GOT3 (cell line): Measurements from ENCODE around the gene HNMT.
"Not testable (repeated sequence)": the region's sequence is repeated elsewhere in the genome, so short reads cannot be mapped to it uniquely, and the experiment has no call there.

Experiments used
- DNase-seq: peaks from one replicate; lab custom pipeline; 2025; ENCODE audit warnings: mixed read lengths; lab: John Stamatoyannopoulos, UW

Gene HNMT

DNA sequence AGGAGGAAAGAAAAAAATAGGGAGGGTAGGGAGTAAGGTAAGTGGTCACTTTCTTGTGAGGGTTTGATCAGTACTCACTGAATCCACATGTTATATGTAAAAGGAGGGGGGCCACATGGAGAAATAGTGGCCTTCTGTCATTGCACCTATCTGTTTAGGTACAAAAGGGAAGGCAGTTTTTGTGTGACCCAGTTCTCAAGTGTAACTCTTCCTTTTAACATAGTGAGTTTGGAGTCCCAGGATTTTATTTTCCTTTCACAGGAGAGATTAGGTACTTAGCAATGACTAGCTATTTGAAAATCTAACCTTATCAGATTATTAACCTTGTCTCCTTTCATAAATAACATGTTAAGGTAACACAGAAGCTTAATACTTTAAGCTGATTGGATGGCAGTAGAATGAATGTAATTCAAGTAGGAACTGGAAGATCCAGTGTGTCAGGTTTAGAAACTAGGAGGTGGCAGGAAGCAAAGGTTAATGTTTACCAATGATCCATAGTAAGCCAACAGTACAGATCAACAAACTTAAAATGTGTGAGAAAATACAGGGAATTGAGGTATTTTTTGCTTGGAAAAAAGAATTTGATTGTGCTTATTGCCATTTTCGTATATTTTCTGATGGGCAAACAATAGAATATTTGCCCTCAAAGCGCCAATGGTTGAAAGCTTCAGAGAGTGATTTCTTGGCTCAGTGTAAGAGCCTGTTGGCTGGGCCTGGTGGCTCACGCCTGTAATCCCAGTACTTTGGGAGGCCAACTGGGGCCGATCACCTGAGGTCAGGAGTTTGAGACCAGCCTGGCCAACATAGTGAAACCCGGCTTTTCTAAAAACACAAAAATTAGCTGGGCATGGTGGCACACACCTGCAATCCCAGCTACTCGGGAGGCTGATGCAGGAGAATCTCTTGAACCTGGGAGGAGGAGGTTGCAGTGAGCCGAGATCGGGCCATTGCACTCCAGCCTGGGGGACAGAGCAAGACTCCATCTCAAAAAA, 11.3 kb downstream of the HNMT start:
- no peak for DNase-seq

DNA sequence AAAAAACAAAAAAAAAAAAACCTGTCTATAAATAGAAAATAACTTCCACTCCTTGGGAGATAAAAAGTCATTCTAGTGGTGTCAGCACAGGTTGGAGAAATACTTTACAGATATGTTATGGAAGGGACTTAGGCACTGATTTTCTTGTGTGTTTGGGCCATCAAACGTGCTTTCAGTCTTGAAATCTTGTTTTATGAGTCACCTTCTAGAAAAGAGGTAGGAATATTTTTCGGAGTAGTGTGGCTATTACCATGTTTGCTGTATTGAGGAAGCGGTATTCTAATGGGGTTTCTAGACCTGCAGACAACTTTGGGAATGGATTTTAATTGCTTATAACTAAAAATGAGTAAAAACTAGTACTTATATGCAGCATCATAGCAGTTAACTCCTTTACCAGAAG, 12.0 kb downstream of the HNMT start:
- no peak for DNase-seq

GRCh38 chr2:137977790-137978189, 13.5 kb downstream of the HNMT start:
- DNase-seq = no peak

DNA sequence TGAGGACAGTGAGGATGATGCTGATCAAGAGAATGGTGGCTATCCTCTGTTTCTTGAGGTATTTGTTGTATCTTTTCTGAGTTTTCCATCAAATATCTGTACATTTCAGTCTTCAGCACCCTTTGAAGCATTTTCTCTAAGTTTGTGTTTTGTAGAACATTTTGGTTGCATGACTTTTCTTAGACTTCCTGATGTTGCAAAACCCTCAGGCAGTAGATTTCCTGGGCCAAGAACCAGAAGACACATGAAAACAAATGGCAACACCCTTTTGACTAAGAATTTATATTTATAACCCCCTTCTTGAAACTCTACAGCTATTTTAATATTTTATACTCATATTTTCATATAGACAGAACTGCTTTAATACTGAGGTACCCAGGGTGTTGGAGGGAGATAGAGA, 16.2 kb downstream of the HNMT start:
- DNase-seq = no peak

DNA sequence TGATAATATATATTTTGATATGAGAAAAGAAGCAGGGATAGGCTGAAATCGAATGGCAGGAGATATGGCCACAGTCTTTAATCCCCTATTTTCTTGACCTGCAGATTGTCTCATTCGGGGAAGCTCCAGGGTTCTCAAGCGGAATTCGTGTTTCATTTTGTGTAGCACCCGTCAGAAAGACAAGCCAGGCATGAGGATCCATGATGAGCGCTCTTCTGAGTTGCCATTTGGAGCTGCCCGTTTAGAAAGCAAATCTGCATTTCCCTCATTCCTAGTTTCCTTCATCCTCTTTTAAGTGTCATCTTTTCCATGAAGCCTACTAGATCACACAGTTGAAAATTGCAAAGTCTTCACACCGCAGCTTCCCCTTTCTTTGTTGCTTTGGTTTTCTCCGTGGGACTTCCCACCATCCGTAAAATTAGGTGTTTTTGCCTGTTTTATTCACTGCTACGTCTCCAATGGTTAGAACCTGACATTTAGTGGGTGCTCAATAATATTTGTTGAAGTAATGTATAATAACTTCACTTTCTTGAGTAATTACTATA, 16.9 kb downstream of the HNMT start:
- DNase-seq = no peak

DNA sequence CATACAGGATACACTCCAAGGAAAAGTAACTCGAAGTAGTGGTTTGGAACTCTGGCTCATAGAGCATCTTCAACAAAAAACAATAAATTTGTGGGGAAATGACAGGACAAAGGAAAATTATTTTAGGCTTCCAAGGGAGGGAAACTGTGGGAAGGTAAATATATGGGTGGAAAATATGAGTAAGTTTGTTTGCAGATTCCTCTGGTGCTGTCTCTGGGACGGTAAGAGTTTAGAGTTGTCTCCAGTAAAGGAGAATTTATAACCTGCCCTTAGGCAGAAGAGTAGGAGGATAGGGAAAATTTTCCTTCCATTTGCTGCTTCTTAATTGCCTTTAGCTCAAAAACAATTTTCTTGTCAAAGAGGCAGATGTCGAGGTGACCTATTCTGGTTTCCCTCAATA, 19.3 kb downstream of the HNMT start:
- DNase-seq = no peak

GRCh38 chr2:137986268-137986667, 22.0 kb downstream of the HNMT start:
- DNase-seq = no peak

DNA sequence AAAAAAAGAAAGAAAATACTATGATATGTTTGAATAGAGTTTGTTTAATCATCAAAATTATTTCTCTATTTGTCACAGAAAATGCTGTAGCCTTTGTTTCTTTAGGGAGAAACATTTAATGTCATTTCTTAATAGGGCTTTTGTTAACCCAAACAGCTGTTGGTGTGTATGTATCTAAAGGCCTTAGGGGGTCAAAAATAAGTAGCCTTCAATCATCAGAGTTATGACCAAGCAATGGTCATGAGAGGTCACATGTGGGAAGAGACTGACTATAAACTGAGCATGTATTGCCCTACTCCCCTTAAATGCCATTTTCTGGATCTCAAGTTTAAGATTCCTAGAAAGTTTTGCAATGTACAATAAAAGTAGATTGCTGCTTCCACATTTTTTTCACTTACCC, 22.7 kb downstream of the HNMT start:
- DNase-seq = no peak

DNA sequence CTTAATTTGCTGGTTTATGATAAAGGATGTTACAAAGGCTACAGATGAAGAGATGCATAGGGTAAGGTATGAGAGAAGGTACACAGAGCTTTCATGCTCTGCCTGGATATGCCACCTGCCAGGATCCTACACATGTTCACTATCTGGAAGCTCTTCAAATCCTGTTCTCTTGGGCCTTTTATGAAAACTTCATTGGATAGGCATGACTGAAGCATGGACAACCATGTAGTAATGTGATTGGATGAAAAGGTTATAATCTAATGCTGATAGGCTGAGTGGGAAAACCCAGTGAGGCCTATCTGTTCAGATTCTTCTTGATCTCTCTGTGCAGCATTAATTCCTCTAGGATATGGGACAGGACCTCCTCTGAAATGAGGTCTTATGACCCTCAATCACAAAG, 26.8 kb downstream of the HNMT start:
- no peak for DNase-seq

GRCh38 chr2:137992039-137992646, 27.9 kb downstream of the HNMT start:
- no peak for DNase-seq

GRCh38 chr2:137993715-137994476, 29.6 kb downstream of the HNMT start:
- not testable (repeated sequence) for DNase-seq

GRCh38 chr2:137995368-137995767, 31.1 kb downstream of the HNMT start:
- not testable (repeated sequence) for DNase-seq

GRCh38 chr2:137996158-137996557, 31.9 kb downstream of the HNMT start:
- not testable (repeated sequence) for DNase-seq

DNA sequence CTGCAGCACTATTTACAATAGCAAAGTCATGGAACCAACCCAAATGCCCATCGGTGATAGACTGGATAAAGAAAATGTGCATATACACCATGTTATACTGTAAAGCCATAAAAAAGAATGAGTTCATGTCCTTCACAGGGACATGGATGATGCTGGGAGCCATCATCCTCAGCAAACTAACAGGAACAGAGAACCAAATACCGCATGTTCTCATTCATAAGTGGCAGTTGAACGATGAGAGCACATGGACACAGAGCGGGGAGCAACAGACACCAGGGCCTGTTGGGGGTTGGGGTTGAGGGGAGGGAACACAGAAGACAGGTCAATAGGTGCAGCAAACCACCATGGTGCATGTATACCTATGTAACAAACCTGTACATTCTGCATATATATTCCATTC, 33.5 kb downstream of the HNMT start:
- DNase-seq = no peak

DNA sequence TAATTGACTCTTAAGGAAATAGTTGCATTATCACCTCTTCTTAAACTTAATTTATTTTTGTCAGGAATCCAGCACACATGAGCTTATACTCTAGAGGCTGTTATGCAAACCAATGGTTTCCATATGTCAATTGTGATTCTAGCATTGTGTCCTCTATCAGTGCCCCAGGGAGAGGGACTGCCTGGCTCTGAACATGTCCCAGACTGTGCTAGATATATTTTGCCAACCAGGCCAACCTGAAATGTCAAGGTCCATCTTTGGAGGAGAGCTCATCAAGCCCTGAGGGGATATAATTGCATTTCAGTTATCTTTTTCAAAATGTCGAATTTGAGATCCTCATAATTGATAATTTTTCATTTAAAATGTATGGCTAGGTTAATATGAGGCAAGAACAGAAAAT, 34.2 kb downstream of the HNMT start:
- DNase-seq = no peak

DNA sequence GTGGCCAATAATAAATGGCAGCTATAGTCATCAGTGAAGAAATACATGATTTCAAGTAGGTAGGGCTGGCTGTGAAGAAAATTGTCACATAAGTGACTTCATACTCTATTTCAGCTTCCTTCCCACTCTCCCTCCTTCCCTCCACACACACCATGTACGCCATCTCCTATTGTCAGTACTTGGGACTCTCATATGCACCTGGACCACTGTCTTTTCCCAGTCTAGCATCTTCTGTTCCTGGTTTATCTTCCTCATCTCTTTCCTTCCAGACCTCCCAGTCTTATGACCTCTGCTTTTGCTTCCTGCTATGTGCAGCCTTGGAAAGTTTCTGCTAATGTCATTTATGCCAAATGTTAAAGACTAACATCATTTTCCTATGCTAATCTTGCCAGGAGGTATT, 35.0 kb downstream of the HNMT start:
- no peak for DNase-seq

- DNase-seq = no peak
Measured at GRCh38 chr2:138000009-138000408, 35.7 kb downstream of the HNMT start.

DNA sequence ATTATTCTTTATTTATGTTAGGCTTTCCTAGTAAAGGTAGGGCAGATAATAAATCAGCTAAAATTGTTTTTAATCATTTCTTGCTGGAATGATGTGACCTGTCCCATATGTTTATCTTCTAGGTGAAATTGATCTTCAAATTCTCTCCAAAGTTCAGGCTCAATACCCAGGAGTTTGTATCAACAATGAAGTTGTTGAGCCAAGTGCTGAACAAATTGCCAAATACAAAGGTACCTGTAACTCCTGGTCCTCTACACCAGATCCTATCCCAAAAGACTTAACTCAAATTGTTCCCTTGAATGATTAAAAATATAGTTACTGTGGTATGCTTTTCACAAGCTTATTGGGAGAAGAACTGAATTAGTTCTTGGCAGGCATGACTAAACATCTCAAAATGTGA, 36.5 kb downstream of the HNMT start:
- no peak for DNase-seq

GRCh38 chr2:138003411-138003810, 39.1 kb downstream of the HNMT start:
- DNase-seq = no peak

GRCh38 chr2:138007431-138007830, 43.2 kb downstream of the HNMT start:
- DNase-seq = no peak

- DNase-seq = no peak
Measured at GRCh38 chr2:138009622-138010021, 45.3 kb downstream of the HNMT start.

GRCh38 chr2:138010890-138011289, 46.6 kb downstream of the HNMT start:
- DNase-seq = no peak
